ENCODE data around the gene CEP112. TPM values are rescaled to one million over a fixed set of nuclear protein-coding genes. Genes with fewer than 3 reads are reported as not detected.

The CEP112 gene
- polyA plus RNA-seq, 1 donor from 2014 or later: 6.0 TPM

DNA sequence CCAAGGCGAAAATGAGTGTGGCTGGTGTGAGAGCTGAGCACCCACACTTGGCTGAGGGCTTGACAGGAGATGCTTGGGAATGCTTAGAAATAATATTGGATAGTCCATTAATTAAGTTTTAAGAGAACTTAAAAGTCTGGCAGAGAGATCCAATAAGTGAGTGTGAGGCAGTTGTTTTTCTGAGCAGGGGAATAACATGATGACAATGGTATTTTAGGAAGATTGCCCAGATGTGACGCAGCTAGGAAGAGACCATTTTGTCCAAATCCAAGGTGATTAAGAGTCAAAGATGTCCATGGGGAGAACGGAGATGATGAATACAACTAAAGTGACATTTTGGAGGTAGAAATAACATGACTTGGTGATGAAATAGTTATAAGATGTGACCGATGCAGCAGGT lies 527.7 kb downstream of the CEP112 start:
- Histone ChIP-seq H3K4me2 (ENCODE audit: low read length) (no peak overlapping the region), H3K36me3 (ENCODE audit: insufficient read depth, low read length) (no peaks in the 10 kb centered on the region), H2AFZ (ENCODE audit: low read depth, low read length) (no peak overlapping the region), H3K79me2 (replicated peaks; ENCODE audit: insufficient read depth, low read length) (no peaks in the 10 kb centered on the region), H3K27ac (ENCODE audit: low read length) (no peak overlapping the region), H3K27me3 (ENCODE audit: insufficient read depth, low read depth, low read length) (no peaks in the 10 kb centered on the region), H3K4me3 (ENCODE audit: low read length) (no peak overlapping the region), H3F3A (ENCODE audit: insufficient read depth, low read length, poor library complexity, severe bottlenecking) (no peaks in the 10 kb centered on the region), H3K9me2 (ENCODE audit: insufficient read depth, low read length) (no peaks in the 10 kb centered on the region), H3K9me3 (ENCODE audit: low read length) (no peaks in the 10 kb centered on the region), H4K20me1 (ENCODE audit: insufficient read depth) (no peaks in the 10 kb centered on the region), H3K9ac (ENCODE audit: low read length) (no peak overlapping the region)
- no peak for TF ChIP-seq EP300 (conservative IDR thresholded peaks at IDR 0.05; ENCODE audit: poor library complexity, severe bottlenecking)
- TF ChIP-seq, protein P1, sequence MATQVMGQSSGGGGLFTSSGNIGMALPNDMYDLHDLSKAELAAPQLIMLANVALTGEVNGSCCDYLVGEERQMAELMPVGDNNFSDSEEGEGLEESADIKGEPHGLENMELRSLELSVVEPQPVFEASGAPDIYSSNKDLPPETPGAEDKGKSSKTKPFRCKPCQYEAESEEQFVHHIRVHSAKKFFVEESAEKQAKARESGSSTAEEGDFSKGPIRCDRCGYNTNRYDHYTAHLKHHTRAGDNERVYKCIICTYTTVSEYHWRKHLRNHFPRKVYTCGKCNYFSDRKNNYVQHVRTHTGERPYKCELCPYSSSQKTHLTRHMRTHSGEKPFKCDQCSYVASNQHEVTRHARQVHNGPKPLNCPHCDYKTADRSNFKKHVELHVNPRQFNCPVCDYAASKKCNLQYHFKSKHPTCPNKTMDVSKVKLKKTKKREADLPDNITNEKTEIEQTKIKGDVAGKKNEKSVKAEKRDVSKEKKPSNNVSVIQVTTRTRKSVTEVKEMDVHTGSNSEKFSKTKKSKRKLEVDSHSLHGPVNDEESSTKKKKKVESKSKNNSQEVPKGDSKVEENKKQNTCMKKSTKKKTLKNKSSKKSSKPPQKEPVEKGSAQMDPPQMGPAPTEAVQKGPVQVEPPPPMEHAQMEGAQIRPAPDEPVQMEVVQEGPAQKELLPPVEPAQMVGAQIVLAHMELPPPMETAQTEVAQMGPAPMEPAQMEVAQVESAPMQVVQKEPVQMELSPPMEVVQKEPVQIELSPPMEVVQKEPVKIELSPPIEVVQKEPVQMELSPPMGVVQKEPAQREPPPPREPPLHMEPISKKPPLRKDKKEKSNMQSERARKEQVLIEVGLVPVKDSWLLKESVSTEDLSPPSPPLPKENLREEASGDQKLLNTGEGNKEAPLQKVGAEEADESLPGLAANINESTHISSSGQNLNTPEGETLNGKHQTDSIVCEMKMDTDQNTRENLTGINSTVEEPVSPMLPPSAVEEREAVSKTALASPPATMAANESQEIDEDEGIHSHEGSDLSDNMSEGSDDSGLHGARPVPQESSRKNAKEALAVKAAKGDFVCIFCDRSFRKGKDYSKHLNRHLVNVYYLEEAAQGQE (IDR thresholded peaks at IDR 0.05; ENCODE audit: borderline replicate concordance): no peak

DNA sequence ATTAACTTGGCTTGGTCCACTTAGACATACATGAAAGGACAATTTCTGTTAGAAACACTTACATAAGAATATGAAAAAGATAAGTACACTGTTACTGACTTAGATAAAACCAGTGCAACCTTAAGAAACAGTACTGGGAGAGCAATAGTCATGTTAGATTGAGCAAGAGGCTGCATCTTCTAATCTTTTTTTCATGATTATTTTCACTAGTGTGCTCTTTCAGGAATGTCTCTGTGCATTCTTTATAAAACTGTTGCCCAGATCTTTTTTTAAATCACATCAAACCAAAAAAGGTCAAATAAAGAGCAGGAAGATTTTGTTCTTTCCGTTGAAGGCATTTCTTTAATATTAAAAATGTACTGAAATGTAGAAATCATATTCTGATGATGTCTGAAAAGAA lies 529.7 kb downstream of the CEP112 start:
- no peak for TF ChIP-seq RAD21 (conservative IDR thresholded peaks at IDR 0.05)
- no peak for TF ChIP-seq EZH2 (IDR thresholded peaks at IDR 0.05; ENCODE audit: borderline replicate concordance, insufficient read depth, low read length, poor library complexity, severe bottlenecking)
- no peak for TF ChIP-seq SMC3 (conservative IDR thresholded peaks at IDR 0.05; ENCODE audit: poor library complexity)
- TF ChIP-seq, protein P1 (IDR thresholded peaks at IDR 0.05; ENCODE audit: borderline replicate concordance): no peak
- no peak for TF ChIP-seq MXI1 (conservative IDR thresholded peaks at IDR 0.05; ENCODE audit: poor library complexity, severe bottlenecking)
- TF ChIP-seq, protein P2, sequence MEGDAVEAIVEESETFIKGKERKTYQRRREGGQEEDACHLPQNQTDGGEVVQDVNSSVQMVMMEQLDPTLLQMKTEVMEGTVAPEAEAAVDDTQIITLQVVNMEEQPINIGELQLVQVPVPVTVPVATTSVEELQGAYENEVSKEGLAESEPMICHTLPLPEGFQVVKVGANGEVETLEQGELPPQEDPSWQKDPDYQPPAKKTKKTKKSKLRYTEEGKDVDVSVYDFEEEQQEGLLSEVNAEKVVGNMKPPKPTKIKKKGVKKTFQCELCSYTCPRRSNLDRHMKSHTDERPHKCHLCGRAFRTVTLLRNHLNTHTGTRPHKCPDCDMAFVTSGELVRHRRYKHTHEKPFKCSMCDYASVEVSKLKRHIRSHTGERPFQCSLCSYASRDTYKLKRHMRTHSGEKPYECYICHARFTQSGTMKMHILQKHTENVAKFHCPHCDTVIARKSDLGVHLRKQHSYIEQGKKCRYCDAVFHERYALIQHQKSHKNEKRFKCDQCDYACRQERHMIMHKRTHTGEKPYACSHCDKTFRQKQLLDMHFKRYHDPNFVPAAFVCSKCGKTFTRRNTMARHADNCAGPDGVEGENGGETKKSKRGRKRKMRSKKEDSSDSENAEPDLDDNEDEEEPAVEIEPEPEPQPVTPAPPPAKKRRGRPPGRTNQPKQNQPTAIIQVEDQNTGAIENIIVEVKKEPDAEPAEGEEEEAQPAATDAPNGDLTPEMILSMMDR (IDR thresholded peaks at IDR 0.05; ENCODE audit: poor library complexity, severe bottlenecking): no peak
- no peak for TF ChIP-seq POLR2AphosphoS5 (IDR thresholded peaks at IDR 0.05)
- TF ChIP-seq TAF1 (IDR thresholded peaks at IDR 0.05; ENCODE audit: low read depth): no peak
- no peak for TF ChIP-seq EP300 (conservative IDR thresholded peaks at IDR 0.05; ENCODE audit: poor library complexity, severe bottlenecking)
- Histone ChIP-seq H3K9ac (ENCODE audit: low read length) (no peak overlapping the region), H3F3A (ENCODE audit: insufficient read depth, low read length, poor library complexity, severe bottlenecking) (no peaks in the 10 kb centered on the region), H3K4me3 (ENCODE audit: low read length) (no peak overlapping the region), H3K27me3 (ENCODE audit: insufficient read depth, low read depth, low read length) (no peaks in the 10 kb centered on the region), H3K27ac (ENCODE audit: low read length) (no peak overlapping the region), H3K36me3 (ENCODE audit: insufficient read depth, low read length) (no peaks in the 10 kb centered on the region), H3K9me2 (ENCODE audit: insufficient read depth, low read length) (no peaks in the 10 kb centered on the region), H2AFZ (ENCODE audit: low read depth, low read length) (no peak overlapping the region), H4K20me1 (ENCODE audit: insufficient read depth) (no peaks in the 10 kb centered on the region), H3K79me2 (replicated peaks; ENCODE audit: insufficient read depth, low read length) (no peaks in the 10 kb centered on the region), H3K9me3 (ENCODE audit: low read length) (no peaks in the 10 kb centered on the region), H3K4me2 (ENCODE audit: low read length) (no peak overlapping the region)

Measured in neural cell (in vitro differentiated cells).